Activated CD8-positive, alpha-beta memory T cell treated with anti-CD3 and anti-CD28 coated beads, Interleukin-2, amount 50 U/mL, for 4 hours (primary cell): ENCODE results near the gene DND1.
"Not testable (repeated sequence)": the region's sequence is repeated elsewhere in the genome, so short reads cannot be mapped to it uniquely, and the experiment has no call there.

Experiments
- DNase-seq: peaks from one replicate; pipeline ENCODE4 v3.0.0-alpha.2; 2020

DND1 gene

GRCh38 chr5:140628711-140629110, 44.7 kb downstream of the DND1 start:
- no peak for DNase-seq

- no peak for DNase-seq
Measured at GRCh38 chr5:140627972-140628371, 45.4 kb downstream of the DND1 start.

- DNase-seq: not testable (repeated sequence)
Measured at GRCh38 chr5:140624886-140625285, 48.5 kb downstream of the DND1 start.

GRCh38 chr5:140623061-140623460, 50.3 kb downstream of the DND1 start:
- DNase-seq: not testable (repeated sequence)

- no peak for DNase-seq
Measured at GRCh38 chr5:140622301-140622700, 51.1 kb downstream of the DND1 start.
